ENCODE data around the gene SLC37A2. TPM values are rescaled to one million over a fixed set of nuclear protein-coding genes. Genes with fewer than 3 reads are reported as not detected.

The SLC37A2 gene
- total RNA-seq, 2 donors from 2014 or later: 2.0 to 4.2 TPM

GRCh38 chr11:125079151-125079877 is 16.2 kb downstream of the SLC37A2 start:
- H3K27me3 ChIP-seq: no peaks in the 10 kb centered on the region
- H3K4me1 ChIP-seq: no peaks in the 10 kb centered on the region
- H3K27ac ChIP-seq: no peak overlapping the region
- no peaks in the 10 kb centered on the region for H3K9me3 ChIP-seq
- DNase-seq (ENCODE audit: low spot score): no peak
- no peak overlapping the region for H3K4me3 ChIP-seq
- no peak for TF ChIP-seq CTCF (IDR thresholded peaks at IDR 0.05)
- no peaks in the 10 kb centered on the region for H3K36me3 ChIP-seq

GRCh38 chr11:125079878-125080530 is 16.9 kb downstream of the SLC37A2 start:
- no peaks in the 10 kb centered on the region for H3K4me1 ChIP-seq
- no peaks in the 10 kb centered on the region for H3K9me3 ChIP-seq
- H3K4me3 ChIP-seq: no peak overlapping the region
- TF ChIP-seq CTCF (IDR thresholded peaks at IDR 0.05): no peak
- no peak overlapping the region for H3K27ac ChIP-seq
- no peak for DNase-seq (ENCODE audit: low spot score)
- no peaks in the 10 kb centered on the region for H3K27me3 ChIP-seq
- H3K36me3 ChIP-seq: no peaks in the 10 kb centered on the region

- Histone ChIP-seq H3K36me3 (no peaks in the 10 kb centered on the region), H3K4me3 (no peak overlapping the region), H3K4me1 (no peaks in the 10 kb centered on the region), H3K9me3 (no peaks in the 10 kb centered on the region), H3K27me3 (no peaks in the 10 kb centered on the region), H3K27ac (no peak overlapping the region)
- peak; percentile 51 for DNase-seq (ENCODE audit: low spot score)
- no peak for TF ChIP-seq CTCF (IDR thresholded peaks at IDR 0.05)
Observed at GRCh38 chr11:125080531-125080911, 17.4 kb downstream of the SLC37A2 start.

GRCh38 chr11:125081098-125081798 is 18.1 kb downstream of the SLC37A2 start:
- TF ChIP-seq CTCF (IDR thresholded peaks at IDR 0.05): no peak
- no peaks in the 10 kb centered on the region for H3K27me3 ChIP-seq
- no peaks in the 10 kb centered on the region for H3K4me1 ChIP-seq
- H3K27ac ChIP-seq: no peak overlapping the region
- no peak overlapping the region for H3K4me3 ChIP-seq
- H3K9me3 ChIP-seq: no peaks in the 10 kb centered on the region
- peak; percentile 44 for DNase-seq (ENCODE audit: low spot score)
- no peaks in the 10 kb centered on the region for H3K36me3 ChIP-seq

- Histone ChIP-seq H3K9me3 (no peaks in the 10 kb centered on the region), H3K27ac (no peak overlapping the region), H3K27me3 (no peaks in the 10 kb centered on the region), H3K4me1 (no peaks in the 10 kb centered on the region), H3K4me3 (no peak overlapping the region), H3K36me3 (no peaks in the 10 kb centered on the region)
- no peak for TF ChIP-seq CTCF (IDR thresholded peaks at IDR 0.05)
- no peak for DNase-seq (ENCODE audit: low spot score)
Observed at GRCh38 chr11:125082040-125082439, 18.9 kb downstream of the SLC37A2 start.

Measured in right atrium auricular region (tissue), 2 donors.